ENCODE results near the gene FRMD4B.
"Not testable (repeated sequence)": the region's sequence is repeated elsewhere in the genome, so short reads cannot be mapped to it uniquely, and the experiment has no call there.

FRMD4B gene

DNA sequence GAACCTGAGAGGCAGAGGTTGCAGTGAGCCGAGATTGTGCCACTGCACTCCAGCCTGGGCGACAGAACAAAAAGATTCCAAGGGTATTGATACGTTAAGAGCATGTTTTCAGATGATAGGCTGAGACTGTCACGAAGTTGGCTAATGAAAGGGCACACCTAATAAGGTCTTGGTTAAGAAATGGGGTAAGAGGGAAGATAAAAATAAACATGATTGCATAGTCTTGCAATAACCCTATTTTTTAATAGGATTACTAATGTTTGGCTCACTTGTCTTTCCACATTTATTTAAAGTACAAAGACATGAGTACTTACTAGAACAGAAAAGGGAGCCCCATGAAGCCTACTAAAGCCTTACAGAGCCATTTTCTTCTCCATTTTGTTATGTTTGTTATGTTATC, 109.0 kb downstream of the FRMD4B start:
- H3K23ac ChIP-seq (ENCODE audit: low read length), result no peak overlapping the region
- no peak overlapping the region for H4K8ac ChIP-seq (ENCODE audit: low read depth, low read length)
- no peak for DNase-seq
- no peak overlapping the region for H3K27ac ChIP-seq (ENCODE audit: low read depth, low read length)
- H3K79me2 ChIP-seq (ENCODE audit: control insufficient read depth, insufficient read depth, low read length, poor library complexity), result no peaks in the 10 kb centered on the region
- no peak overlapping the region for H3K4ac ChIP-seq (ENCODE audit: low read depth, low read length)
- H4K12ac ChIP-seq (ENCODE audit: low read depth, low read length), result no peak overlapping the region
- no peaks in the 10 kb centered on the region for H3K27me3 ChIP-seq (ENCODE audit: insufficient read depth, low read length)
- H3K79me1 ChIP-seq (ENCODE audit: low read length), result no peaks in the 10 kb centered on the region
- H3K14ac ChIP-seq (ENCODE audit: low read length), result no peak overlapping the region
- no peak overlapping the region for H2BK120ac ChIP-seq (ENCODE audit: insufficient read depth, low read length, poor library complexity)
- H3K4me3 ChIP-seq (ENCODE audit: low read depth, low read length), result no peak overlapping the region
- no peak overlapping the region for H3K9ac ChIP-seq (ENCODE audit: low read length)
- no peaks in the 10 kb centered on the region for H3K9me3 ChIP-seq (ENCODE audit: insufficient read depth, low read depth, low read length)
- no peak overlapping the region for H3K4me2 ChIP-seq (ENCODE audit: low read length)
- no peak overlapping the region for H2AK5ac ChIP-seq (ENCODE audit: low read length)
- no peak overlapping the region for H2BK12ac ChIP-seq (ENCODE audit: low read length)
- H2AFZ ChIP-seq (ENCODE audit: insufficient read depth, low read length, poor library complexity), result no peak overlapping the region
- no peak overlapping the region for H3K18ac ChIP-seq (ENCODE audit: low read length)
- no peaks in the 10 kb centered on the region for H3K4me1 ChIP-seq (ENCODE audit: control insufficient read depth in 1 of 2, insufficient read depth in 2 of 2, low read length in 2 of 2)
- WGBS (ENCODE audit: extremely low coverage, insufficient coverage, insufficient read length), result no CpG with 5 or more reads among the region's 4 CpGs
- no peaks in the 10 kb centered on the region for H3K36me3 ChIP-seq (ENCODE audit: control insufficient read depth in 1 of 2, insufficient read depth in 2 of 2, low read length in 2 of 2)
- no peak overlapping the region for H2BK5ac ChIP-seq (ENCODE audit: low read depth, low read length, poor library complexity)
- H4K91ac ChIP-seq (ENCODE audit: low read depth, low read length), result no peak overlapping the region

DNA sequence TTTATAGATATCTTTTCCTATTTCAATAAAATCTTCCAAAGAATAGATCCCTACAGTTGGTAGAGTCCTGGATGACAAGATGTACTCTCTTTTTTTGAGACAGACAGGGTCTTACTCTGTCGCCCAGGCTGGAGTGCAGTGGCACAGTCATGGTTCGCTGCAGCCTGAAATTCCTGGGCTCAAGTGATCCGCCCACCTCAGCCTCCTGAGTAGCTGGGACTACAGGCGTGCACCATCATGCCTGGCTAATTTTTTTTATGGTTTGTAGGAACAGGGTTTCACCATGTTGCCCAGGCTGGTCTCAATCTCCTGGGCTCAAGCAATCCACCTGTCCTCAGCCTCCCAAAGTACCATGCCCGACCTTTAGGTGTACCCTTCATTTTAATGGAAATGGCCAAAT, 109.7 kb downstream of the FRMD4B start:
- H2AK5ac ChIP-seq (ENCODE audit: low read length); H3K9ac ChIP-seq (ENCODE audit: low read length); H3K4ac ChIP-seq (ENCODE audit: low read depth, low read length); H3K9me3 ChIP-seq (ENCODE audit: insufficient read depth, low read depth, low read length); H4K12ac ChIP-seq (ENCODE audit: low read depth, low read length); DNase-seq; H3K27ac ChIP-seq (ENCODE audit: low read depth, low read length); H2BK120ac ChIP-seq (ENCODE audit: insufficient read depth, low read length, poor library complexity); H2AFZ ChIP-seq (ENCODE audit: insufficient read depth, low read length, poor library complexity); H3K14ac ChIP-seq (ENCODE audit: low read length); H3K27me3 ChIP-seq (ENCODE audit: insufficient read depth, low read length); H4K8ac ChIP-seq (ENCODE audit: low read depth, low read length); H2BK5ac ChIP-seq (ENCODE audit: low read depth, low read length, poor library complexity); H3K4me3 ChIP-seq (ENCODE audit: low read depth, low read length); H3K23ac ChIP-seq (ENCODE audit: low read length); H3K79me2 ChIP-seq (ENCODE audit: control insufficient read depth, insufficient read depth, low read length, poor library complexity); H3K4me1 ChIP-seq (ENCODE audit: control insufficient read depth in 1 of 2, insufficient read depth in 2 of 2, low read length in 2 of 2); H3K79me1 ChIP-seq (ENCODE audit: low read length); H4K91ac ChIP-seq (ENCODE audit: low read depth, low read length); H3K36me3 ChIP-seq (ENCODE audit: control insufficient read depth in 1 of 2, insufficient read depth in 2 of 2, low read length in 2 of 2); H3K4me2 ChIP-seq (ENCODE audit: low read length); H3K18ac ChIP-seq (ENCODE audit: low read length); H2BK12ac ChIP-seq (ENCODE audit: low read length): not testable (repeated sequence)
- WGBS (ENCODE audit: extremely low coverage, insufficient coverage, insufficient read length), result no CpG with 5 or more reads among the region's 5 CpGs

DNA sequence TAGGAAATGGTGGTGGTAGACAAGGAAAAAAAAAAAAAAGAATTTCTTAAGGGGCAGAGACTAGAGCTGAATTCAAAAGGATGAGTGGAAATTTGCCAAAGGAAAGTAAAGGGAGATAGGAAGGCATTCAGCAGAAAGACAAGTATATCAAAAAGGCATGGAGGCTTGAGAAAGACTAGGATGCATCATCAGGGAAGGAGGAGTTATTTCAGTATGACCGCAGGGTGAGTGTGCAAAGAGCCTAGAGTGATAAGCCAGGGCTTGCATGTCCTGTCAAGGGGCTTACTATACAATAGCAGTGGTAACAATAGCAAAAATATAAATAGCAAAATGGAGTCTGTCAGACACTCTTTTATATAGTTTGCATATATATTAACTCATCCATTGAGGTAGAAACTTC, 112.0 kb downstream of the FRMD4B start:
- Histone ChIP-seq H3K27ac (ENCODE audit: low read depth, low read length) (no peak overlapping the region), H3K14ac (ENCODE audit: low read length) (no peak overlapping the region), H2BK120ac (ENCODE audit: insufficient read depth, low read length, poor library complexity) (no peak overlapping the region), H3K27me3 (ENCODE audit: insufficient read depth, low read length) (no peaks in the 10 kb centered on the region), H3K4me2 (ENCODE audit: low read length) (no peak overlapping the region), H3K18ac (ENCODE audit: low read length) (no peak overlapping the region), H2BK12ac (ENCODE audit: low read length) (no peak overlapping the region), H3K4ac (ENCODE audit: low read depth, low read length) (no peak overlapping the region), H3K9ac (ENCODE audit: low read length) (no peak overlapping the region), H2AK5ac (ENCODE audit: low read length) (no peak overlapping the region), H2AFZ (ENCODE audit: insufficient read depth, low read length, poor library complexity) (no peak overlapping the region), H3K4me1 (ENCODE audit: control insufficient read depth in 1 of 2, insufficient read depth in 2 of 2, low read length in 2 of 2) (no peaks in the 10 kb centered on the region), H3K4me3 (ENCODE audit: low read depth, low read length) (no peak overlapping the region), H3K79me2 (ENCODE audit: control insufficient read depth, insufficient read depth, low read length, poor library complexity) (no peaks in the 10 kb centered on the region), H3K36me3 (ENCODE audit: control insufficient read depth in 1 of 2, insufficient read depth in 2 of 2, low read length in 2 of 2) (no peaks in the 10 kb centered on the region), H3K79me1 (ENCODE audit: low read length) (no peaks in the 10 kb centered on the region), H2BK5ac (ENCODE audit: low read depth, low read length, poor library complexity) (no peak overlapping the region), H3K23ac (ENCODE audit: low read length) (no peak overlapping the region), H4K12ac (ENCODE audit: low read depth, low read length) (no peak overlapping the region), H4K8ac (ENCODE audit: low read depth, low read length) (no peak overlapping the region), H4K91ac (ENCODE audit: low read depth, low read length) (no peak overlapping the region), H3K9me3 (ENCODE audit: insufficient read depth, low read depth, low read length) (no peaks in the 10 kb centered on the region)
- no CpG with 5 or more reads among the region's 1 CpG for WGBS (ENCODE audit: extremely low coverage, insufficient coverage, insufficient read length)
- DNase-seq, result peak; percentile 19 to 66

DNA sequence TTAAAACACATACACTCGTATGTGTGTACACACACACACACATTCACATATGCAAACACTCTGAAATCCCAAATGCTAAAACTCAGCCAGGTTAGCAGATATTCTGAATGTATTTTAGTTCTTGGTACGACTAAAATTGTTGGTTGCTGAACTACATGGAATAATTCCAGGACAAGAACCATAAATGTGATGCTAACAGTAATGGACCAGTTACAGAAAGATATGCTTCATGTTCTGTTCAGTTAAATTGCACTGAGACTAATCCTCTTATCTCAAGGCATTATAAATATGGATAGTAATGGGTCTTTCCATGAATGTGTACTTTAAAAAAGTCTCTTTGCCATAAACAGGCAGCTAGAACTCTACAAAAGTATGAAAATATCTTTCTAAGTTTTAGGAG, 113.3 kb downstream of the FRMD4B start:
- Histone ChIP-seq H3K9me3 (ENCODE audit: insufficient read depth, low read depth, low read length) (no peaks in the 10 kb centered on the region), H2BK5ac (ENCODE audit: low read depth, low read length, poor library complexity) (no peak overlapping the region), H4K91ac (ENCODE audit: low read depth, low read length) (no peak overlapping the region), H2AFZ (ENCODE audit: insufficient read depth, low read length, poor library complexity) (no peak overlapping the region), H3K79me2 (ENCODE audit: control insufficient read depth, insufficient read depth, low read length, poor library complexity) (no peaks in the 10 kb centered on the region), H2BK12ac (ENCODE audit: low read length) (no peak overlapping the region), H3K36me3 (ENCODE audit: control insufficient read depth in 1 of 2, insufficient read depth in 2 of 2, low read length in 2 of 2) (no peaks in the 10 kb centered on the region), H2AK5ac (ENCODE audit: low read length) (no peak overlapping the region), H3K27ac (ENCODE audit: low read depth, low read length) (no peak overlapping the region), H3K4me2 (ENCODE audit: low read length) (no peak overlapping the region), H3K4me3 (ENCODE audit: low read depth, low read length) (no peak overlapping the region), H3K27me3 (ENCODE audit: insufficient read depth, low read length) (no peaks in the 10 kb centered on the region), H3K4ac (ENCODE audit: low read depth, low read length) (no peak overlapping the region), H3K79me1 (ENCODE audit: low read length) (no peaks in the 10 kb centered on the region), H3K4me1 (ENCODE audit: control insufficient read depth in 1 of 2, insufficient read depth in 2 of 2, low read length in 2 of 2) (no peaks in the 10 kb centered on the region), H3K23ac (ENCODE audit: low read length) (no peak overlapping the region), H2BK120ac (ENCODE audit: insufficient read depth, low read length, poor library complexity) (no peak overlapping the region), H3K14ac (ENCODE audit: low read length) (no peak overlapping the region), H4K8ac (ENCODE audit: low read depth, low read length) (no peak overlapping the region), H4K12ac (ENCODE audit: low read depth, low read length) (no peak overlapping the region), H3K9ac (ENCODE audit: low read length) (no peak overlapping the region), H3K18ac (ENCODE audit: low read length) (no peak overlapping the region)
- no CpG with 5 or more reads among the region's 2 CpGs for WGBS (ENCODE audit: extremely low coverage, insufficient coverage, insufficient read length)
- no peak for DNase-seq
